Astrocyte of the spinal cord (primary cell): Measurements from ENCODE around the gene CX3CL1.

Experiments used
- DNase-seq: peaks from one replicate; pipeline ENCODE4 v3.0.0; 2011; ENCODE audit warnings: low read depth, low spot score
- H3K4me3 ChIP-seq: 2 replicates; pipeline ENCODE4 v1.5.1; 2011; ENCODE audit warnings: low read depth, mild to moderate bottlenecking, low read length, moderate library complexity
- CTCF ChIP-seq: IDR thresholded peaks from 2 replicates; pipeline ENCODE4 v1.5.1; 2012; ENCODE audit warnings: low read depth, mild to moderate bottlenecking, low read length, inconsistent platforms
- in situ Hi-C: cut with HindIII; loops from 2 replicates; pipeline ENCODE4 v1.10.0; 2017; ENCODE audit warnings: low sequenced_read_pairs

The CX3CL1 gene

GRCh38 chr16:57430955-57431354 lies 58.7 kb downstream of the CX3CL1 start:
- H3K4me3 ChIP-seq = no peak overlapping the region
- in situ Hi-C loops = no loop called here
- no peak for DNase-seq
- TF ChIP-seq CTCF = no peak

GRCh38 chr16:57432505-57432904 lies 60.2 kb downstream of the CX3CL1 start:
- no peak overlapping the region for H3K4me3 ChIP-seq
- TF ChIP-seq CTCF = no peak
- DNase-seq = no peak
- in situ Hi-C loops = no loop called here

- H3K4me3 ChIP-seq = no peak overlapping the region
- no peak for TF ChIP-seq CTCF
- in situ Hi-C loops = no loop called here
- no peak for DNase-seq
These were observed 60.7 kb downstream of the CX3CL1 start for GRCh38 chr16:57432989-57433388.

- no peak for TF ChIP-seq CTCF
- H3K4me3 ChIP-seq = no peak overlapping the region
- in situ Hi-C loops = no loop called here
- DNase-seq = no peak
These were observed 61.7 kb downstream of the CX3CL1 start for GRCh38 chr16:57434003-57434402.
